Measurements from ENCODE around the gene IRX3.

IRX3 gene

GRCh38 chr16:54246454-54246821, 40.1 kb downstream of the IRX3 start:
- DNase-seq (ENCODE audit: low spot score) = no peak
- no peak for TF ChIP-seq CTCF (IDR thresholded peaks at IDR 0.05; ENCODE audit: extremely low read depth, missing control alignments)

GRCh38 chr16:54245788-54246453, 40.7 kb downstream of the IRX3 start:
- DNase-seq (ENCODE audit: low spot score) = no peak
- TF ChIP-seq CTCF (IDR thresholded peaks at IDR 0.05; ENCODE audit: extremely low read depth, missing control alignments) = no peak

GRCh38 chr16:54244061-54244886, 42.3 kb downstream of the IRX3 start:
- TF ChIP-seq CTCF (IDR thresholded peaks at IDR 0.05; ENCODE audit: extremely low read depth, missing control alignments) = no peak
- no peak for DNase-seq (ENCODE audit: low spot score)

- no peak for TF ChIP-seq CTCF (IDR thresholded peaks at IDR 0.05; ENCODE audit: extremely low read depth, missing control alignments)
- no peak for DNase-seq (ENCODE audit: low spot score)
These were observed 43.4 kb downstream of the IRX3 start for GRCh38 chr16:54243202-54243601.

GRCh38 chr16:54242199-54242598, 44.4 kb downstream of the IRX3 start:
- no peak for DNase-seq (ENCODE audit: low spot score)
- no peak for TF ChIP-seq CTCF (IDR thresholded peaks at IDR 0.05; ENCODE audit: extremely low read depth, missing control alignments)

- no peak for TF ChIP-seq CTCF (IDR thresholded peaks at IDR 0.05; ENCODE audit: extremely low read depth, missing control alignments)
- no peak for DNase-seq (ENCODE audit: low spot score)
These were observed 45.1 kb downstream of the IRX3 start for GRCh38 chr16:54241525-54241924.

All from GM20000 (cell line).